HL-60 (cell line): Measurements from ENCODE around the gene VENTX.
A peak's percentile ranks its signal among the peaks of the same experiment; 100 is the strongest.

Source experiments
- DNase-seq, 2 experiments: peaks; one replicate each; pipeline ENCODE4 v3.0.0-alpha.2; 2010 to 2020; ENCODE audit warnings: low read depth in 1 of 2, low spot score in 1 of 2
- H3K27ac ChIP-seq: fragments of 250-450 bp; sonication (Bioruptor Pico); replicated peaks from 2 replicates; pipeline ENCODE4 v1.5.1; 2020; ENCODE audit warnings: mild to moderate bottlenecking, moderate library complexity
- H3K27me3 ChIP-seq: fragments of 250-450 bp; sonication (Bioruptor Pico); 2 replicates; pipeline ENCODE4 v1.5.1; 2021; ENCODE audit warnings: mild to moderate bottlenecking, moderate library complexity; ENCODE audit not compliant: insufficient read depth, poor library complexity, severe bottlenecking
- H3K4me3 ChIP-seq: replicated peaks from 2 replicates; pipeline ENCODE4 v1.5.1; 2011; ENCODE audit warnings: mild to moderate bottlenecking, control low read depth, low read length; ENCODE audit not compliant: insufficient read depth
- GABPA ChIP-seq: IDR thresholded peaks from 2 replicates; pipeline ENCODE4 v1.6.1; 2012; ENCODE audit warnings: low read depth
- POLR2AphosphoS5 ChIP-seq: IDR thresholded peaks from 2 replicates; pipeline ENCODE4 v1.6.1; 2012; ENCODE audit warnings: low read depth
- SPI1 ChIP-seq: IDR thresholded peaks from 2 replicates; pipeline ENCODE4 v1.6.1; 2012; ENCODE audit warnings: low read depth, mild to moderate bottlenecking, borderline replicate concordance
- TF ChIP-seq, protein P1 (sequence below): IDR thresholded peaks from 2 replicates; pipeline ENCODE4 v1.6.1; 2012; ENCODE audit warnings: low read depth; ENCODE audit not compliant: insufficient replicate concordance
- TF ChIP-seq, protein P2 (sequence below): IDR thresholded peaks from one replicate; pipeline ENCODE4 v1.5.1; 2011; ENCODE audit warnings: low read length, control low read depth, inconsistent platforms; ENCODE audit not compliant: insufficient read depth

Gene VENTX

DNA sequence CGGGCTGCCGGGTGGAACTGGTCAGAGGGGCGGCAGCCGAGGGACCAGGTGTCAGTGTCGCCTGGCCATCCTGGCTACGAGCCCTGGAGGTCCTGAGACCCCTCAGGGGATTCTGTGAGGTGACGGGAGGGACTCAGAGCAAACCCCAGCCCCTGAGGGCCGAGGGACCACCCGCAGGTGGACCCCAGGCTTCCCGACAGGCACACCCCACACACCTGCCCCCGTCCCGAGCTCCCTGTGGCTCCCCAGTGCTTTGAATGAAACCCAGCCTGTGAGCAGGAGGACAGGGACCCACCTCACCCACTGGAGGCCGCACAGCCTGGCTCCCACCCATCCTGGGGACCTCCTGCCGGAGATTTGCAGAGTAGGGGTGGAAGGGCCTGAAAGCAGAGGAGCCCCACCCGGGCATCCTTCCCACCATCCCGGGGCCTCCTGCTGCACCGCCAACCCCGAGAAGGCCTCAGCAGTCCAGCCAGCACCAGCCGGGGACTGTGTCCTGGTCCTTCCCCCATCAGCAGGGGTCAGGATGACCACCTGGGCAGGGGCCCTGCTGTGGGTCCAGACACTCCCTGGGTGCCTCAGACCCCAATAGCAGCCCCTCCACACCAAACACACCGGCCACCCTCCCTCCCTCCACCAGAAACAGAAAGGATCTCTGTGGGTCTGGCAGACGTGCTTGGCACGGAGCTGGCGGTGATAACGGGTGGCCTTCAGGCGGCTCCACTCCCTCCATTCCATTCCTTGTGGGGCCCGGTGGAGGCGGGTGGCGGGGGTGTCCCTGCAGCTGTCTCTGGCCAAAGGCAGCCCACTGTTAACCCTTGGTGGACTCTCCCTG is 13.9 kb downstream of the VENTX start:
- no peak for DNase-seq
- Histone ChIP-seq H3K27ac (no peak overlapping the region), H3K27me3 (peaks cover 4% of the 10 kb centered on the region), H3K4me3 (no peak overlapping the region)
- TF ChIP-seq SPI1 (no peak), POLR2AphosphoS5 (no peak), GABPA (no peak)
- TF ChIP-seq, protein P1, sequence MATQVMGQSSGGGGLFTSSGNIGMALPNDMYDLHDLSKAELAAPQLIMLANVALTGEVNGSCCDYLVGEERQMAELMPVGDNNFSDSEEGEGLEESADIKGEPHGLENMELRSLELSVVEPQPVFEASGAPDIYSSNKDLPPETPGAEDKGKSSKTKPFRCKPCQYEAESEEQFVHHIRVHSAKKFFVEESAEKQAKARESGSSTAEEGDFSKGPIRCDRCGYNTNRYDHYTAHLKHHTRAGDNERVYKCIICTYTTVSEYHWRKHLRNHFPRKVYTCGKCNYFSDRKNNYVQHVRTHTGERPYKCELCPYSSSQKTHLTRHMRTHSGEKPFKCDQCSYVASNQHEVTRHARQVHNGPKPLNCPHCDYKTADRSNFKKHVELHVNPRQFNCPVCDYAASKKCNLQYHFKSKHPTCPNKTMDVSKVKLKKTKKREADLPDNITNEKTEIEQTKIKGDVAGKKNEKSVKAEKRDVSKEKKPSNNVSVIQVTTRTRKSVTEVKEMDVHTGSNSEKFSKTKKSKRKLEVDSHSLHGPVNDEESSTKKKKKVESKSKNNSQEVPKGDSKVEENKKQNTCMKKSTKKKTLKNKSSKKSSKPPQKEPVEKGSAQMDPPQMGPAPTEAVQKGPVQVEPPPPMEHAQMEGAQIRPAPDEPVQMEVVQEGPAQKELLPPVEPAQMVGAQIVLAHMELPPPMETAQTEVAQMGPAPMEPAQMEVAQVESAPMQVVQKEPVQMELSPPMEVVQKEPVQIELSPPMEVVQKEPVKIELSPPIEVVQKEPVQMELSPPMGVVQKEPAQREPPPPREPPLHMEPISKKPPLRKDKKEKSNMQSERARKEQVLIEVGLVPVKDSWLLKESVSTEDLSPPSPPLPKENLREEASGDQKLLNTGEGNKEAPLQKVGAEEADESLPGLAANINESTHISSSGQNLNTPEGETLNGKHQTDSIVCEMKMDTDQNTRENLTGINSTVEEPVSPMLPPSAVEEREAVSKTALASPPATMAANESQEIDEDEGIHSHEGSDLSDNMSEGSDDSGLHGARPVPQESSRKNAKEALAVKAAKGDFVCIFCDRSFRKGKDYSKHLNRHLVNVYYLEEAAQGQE: no peak
- TF ChIP-seq, protein P2, sequence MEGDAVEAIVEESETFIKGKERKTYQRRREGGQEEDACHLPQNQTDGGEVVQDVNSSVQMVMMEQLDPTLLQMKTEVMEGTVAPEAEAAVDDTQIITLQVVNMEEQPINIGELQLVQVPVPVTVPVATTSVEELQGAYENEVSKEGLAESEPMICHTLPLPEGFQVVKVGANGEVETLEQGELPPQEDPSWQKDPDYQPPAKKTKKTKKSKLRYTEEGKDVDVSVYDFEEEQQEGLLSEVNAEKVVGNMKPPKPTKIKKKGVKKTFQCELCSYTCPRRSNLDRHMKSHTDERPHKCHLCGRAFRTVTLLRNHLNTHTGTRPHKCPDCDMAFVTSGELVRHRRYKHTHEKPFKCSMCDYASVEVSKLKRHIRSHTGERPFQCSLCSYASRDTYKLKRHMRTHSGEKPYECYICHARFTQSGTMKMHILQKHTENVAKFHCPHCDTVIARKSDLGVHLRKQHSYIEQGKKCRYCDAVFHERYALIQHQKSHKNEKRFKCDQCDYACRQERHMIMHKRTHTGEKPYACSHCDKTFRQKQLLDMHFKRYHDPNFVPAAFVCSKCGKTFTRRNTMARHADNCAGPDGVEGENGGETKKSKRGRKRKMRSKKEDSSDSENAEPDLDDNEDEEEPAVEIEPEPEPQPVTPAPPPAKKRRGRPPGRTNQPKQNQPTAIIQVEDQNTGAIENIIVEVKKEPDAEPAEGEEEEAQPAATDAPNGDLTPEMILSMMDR: no peak

DNA sequence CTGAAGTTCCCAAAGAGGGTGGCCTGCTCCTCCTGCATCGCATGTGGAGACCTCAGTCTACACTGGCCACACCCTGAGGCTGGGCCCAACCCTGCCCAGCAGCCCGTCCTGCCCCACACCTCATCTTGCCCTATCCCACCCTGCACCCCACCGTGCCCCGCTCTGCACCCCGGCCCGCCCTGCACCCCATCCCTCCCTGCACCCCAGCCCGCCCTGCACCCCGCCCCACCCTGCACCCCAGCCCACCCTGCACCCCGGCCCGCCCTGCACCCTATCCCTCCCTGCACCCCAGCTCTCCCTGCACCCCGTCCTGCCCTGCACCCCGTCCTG is 14.5 kb downstream of the VENTX start:
- Histone ChIP-seq H3K4me3 (no peak overlapping the region), H3K27me3 (peaks cover 4% of the 10 kb centered on the region), H3K27ac (no peak overlapping the region)
- no peak for DNase-seq
- TF ChIP-seq, protein P1: no peak
- TF ChIP-seq GABPA: no peak
- no peak for TF ChIP-seq POLR2AphosphoS5
- TF ChIP-seq, protein P2: no peak
- TF ChIP-seq SPI1: no peak

DNA sequence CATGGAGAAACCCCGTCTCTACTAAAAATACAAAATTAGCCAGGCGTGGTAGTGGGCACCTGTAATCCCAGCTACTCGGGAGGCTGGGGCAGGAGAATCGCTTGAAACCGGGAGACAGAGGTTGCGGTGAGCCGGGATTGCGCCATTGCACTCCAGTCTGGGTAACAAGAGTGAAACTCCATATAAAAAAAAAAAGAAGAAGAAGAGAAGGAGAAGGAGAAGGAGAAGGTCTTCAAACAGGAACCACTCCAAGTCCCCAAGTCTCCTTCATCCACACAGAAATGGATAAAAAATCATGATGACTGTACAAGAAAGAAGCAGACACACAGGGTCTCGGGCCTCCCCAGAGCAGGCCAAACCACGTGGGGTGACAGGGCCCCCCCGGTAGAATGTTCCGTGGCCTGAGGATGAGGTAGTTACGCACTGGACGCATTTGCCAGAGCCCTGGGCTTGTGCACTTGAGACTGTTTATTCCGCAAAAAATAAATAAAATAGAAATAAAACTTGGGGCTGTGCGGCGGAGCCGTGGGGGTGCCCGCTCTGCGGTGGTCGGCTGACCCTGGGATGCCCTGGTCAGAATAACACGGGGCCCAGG is 15.8 kb downstream of the VENTX start:
- no peak overlapping the region for H3K27ac ChIP-seq
- H3K27me3 ChIP-seq: peaks cover 4% of the 10 kb centered on the region
- no peak for TF ChIP-seq SPI1
- no peak for TF ChIP-seq GABPA
- TF ChIP-seq, protein P2: no peak
- TF ChIP-seq POLR2AphosphoS5: no peak
- TF ChIP-seq, protein P1: no peak
- no peak overlapping the region for H3K4me3 ChIP-seq
- peak in 1 of 2 experiments; percentile 61 for DNase-seq
